GM18502 (cell line): Measurements from ENCODE around the gene AKR1C1.
"Not testable (repeated sequence)": the region's sequence is repeated elsewhere in the genome, so short reads cannot be mapped to it uniquely, and the experiment has no call there.

Experiments
- ATAC-seq: cut with Tn5 transposase; IDR thresholded peaks from one replicate; pipeline ENCODE4 v1.9.1; 2021; ENCODE audit warnings: mild to moderate bottlenecking; ENCODE audit not compliant: unreplicated experiment, poor library complexity

Gene AKR1C1

GRCh38 chr10:4947039-4947634 is 16.1 kb upstream of the AKR1C1 start:
- no peak for ATAC-seq

DNA sequence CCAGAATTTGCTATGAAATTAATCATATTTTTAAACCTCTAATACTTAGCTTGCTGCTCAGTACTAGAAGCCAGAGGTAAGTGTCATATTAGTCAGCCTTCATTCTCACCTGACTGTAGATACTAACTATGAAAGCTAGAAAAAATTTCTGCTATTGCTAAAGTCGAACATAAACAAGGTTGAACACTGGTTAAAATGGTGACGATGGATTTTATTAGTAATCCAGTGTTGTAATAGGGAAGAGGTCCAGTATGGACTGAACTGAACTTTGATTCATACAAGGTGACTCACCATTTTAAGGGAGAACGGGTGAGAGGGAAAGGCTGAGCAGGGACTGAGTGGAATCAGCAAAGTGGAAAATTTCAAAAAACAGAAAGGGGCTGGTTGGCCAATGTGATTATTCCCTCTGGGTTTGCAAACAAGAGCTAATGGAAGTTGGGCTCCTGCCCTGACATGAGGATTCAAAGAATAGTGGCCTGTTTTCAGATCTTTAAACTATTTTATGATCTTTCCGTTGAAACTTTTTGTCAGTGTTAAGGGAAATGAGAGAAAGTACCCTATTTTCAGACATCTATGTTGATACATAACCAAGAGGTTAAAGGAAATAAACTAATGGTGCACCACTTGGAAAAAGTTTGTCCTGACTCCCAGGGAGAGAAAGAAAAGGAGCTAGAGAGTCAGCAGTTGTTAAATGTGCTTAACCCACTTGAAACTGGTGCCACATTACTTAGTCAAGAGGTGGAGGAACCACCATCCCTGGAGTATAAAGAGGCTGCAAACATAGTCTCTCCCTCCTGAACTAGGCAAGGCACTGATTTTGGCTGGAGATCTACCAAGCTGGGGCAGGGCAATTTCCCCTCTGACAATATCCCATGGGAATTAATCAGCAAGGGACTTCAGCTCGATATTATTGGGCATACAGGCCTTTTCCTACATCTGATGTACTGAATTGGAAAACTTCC is 15.3 kb upstream of the AKR1C1 start:
- ATAC-seq, result no peak

- not testable (repeated sequence) for ATAC-seq
Measured at GRCh38 chr10:4951512-4952162, 11.6 kb upstream of the AKR1C1 start.

GRCh38 chr10:4953405-4953804 is 9.8 kb upstream of the AKR1C1 start:
- ATAC-seq, result no peak

- ATAC-seq, result not testable (repeated sequence)
Measured at GRCh38 chr10:4956088-4956487, 7.1 kb upstream of the AKR1C1 start.

DNA sequence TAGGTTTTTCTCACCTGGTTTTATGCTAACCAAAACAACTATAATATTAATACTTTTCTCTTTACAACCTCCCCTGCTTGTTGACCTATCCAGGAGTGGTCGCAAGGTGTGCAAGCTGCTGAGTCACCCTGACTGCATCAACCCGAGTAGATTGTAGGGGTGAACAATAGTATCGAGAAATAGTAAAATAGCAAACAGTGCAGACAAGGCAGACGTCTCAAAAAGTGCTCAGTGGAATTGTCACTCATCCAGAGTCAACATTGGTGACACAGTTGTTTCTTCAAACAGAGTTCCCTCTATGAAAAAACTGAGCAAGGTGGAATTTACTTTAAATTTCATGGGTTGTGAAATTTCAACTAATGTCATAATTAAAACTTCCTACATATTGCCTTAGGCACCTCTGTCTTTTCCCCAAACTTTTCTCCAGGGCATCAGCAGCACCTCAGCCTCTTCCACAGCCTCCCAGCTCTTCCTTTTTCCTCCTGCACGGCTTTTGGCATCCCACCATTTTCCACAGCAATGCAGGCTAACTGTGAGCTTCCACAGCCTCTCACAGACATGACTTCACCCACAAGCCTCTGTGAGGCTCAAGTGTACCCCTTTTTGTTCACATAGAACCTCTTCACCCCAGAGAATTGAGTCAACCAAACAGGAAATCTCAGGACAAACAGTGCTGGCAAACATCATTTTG is 6.1 kb upstream of the AKR1C1 start:
- not testable (repeated sequence) for ATAC-seq

- not testable (repeated sequence) for ATAC-seq
Measured at GRCh38 chr10:4961558-4961957, 1.7 kb upstream of the AKR1C1 start.

DNA sequence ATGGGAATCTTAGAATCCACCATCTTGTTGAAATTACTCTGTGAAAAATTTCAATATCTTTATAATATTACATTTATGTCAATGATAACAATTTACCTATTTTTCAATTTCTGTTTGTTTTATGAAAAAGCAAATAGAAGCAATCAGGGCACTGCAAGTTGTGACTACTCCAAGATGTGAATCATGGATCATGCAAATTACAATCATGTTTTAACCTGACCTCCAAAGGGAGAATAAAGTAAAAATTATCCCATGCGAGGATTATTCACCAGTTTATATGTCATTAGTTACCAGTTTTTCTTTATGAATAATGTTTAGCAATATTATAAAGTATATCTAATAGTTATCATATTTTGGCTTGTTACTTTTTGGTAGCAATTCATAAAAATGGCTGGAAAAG is 907 bp upstream of the AKR1C1 start:
- ATAC-seq, result not testable (repeated sequence)

GRCh38 chr10:4963815-4964154 is 570 bp downstream of the AKR1C1 start:
- not testable (repeated sequence) for ATAC-seq

GRCh38 chr10:4965763-4966162 is 2.5 kb downstream of the AKR1C1 start:
- ATAC-seq, result not testable (repeated sequence)

DNA sequence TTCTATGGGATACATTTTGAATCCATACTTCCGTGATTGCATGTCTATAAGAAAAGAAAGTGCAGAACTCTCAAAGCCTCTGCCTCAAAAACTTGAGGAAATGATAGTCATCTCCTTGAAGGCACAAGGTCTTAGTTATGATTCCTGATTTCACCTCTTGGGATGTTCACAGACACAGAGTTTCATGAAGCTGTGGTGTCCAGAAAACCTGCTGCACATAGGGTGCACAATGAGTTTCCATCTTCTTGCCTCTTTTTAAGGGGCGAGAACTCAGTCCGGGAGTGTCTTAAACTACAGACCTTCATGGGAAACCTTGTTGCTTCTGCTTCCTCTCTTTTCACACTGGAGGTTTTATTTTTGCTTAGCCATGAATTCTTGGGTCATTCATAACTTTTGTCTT is 4.0 kb downstream of the AKR1C1 start:
- ATAC-seq, result not testable (repeated sequence)

- not testable (repeated sequence) for ATAC-seq
Measured at GRCh38 chr10:4969289-4969688, 6.1 kb downstream of the AKR1C1 start.

GRCh38 chr10:4970362-4970761 is 7.1 kb downstream of the AKR1C1 start:
- ATAC-seq, result not testable (repeated sequence)

- ATAC-seq, result not testable (repeated sequence)
Measured at GRCh38 chr10:4972369-4973142, 9.3 kb downstream of the AKR1C1 start.

- ATAC-seq, result not testable (repeated sequence)
Measured at GRCh38 chr10:4973294-4973693, 10.1 kb downstream of the AKR1C1 start.

- not testable (repeated sequence) for ATAC-seq
Measured at GRCh38 chr10:4974400-4974799, 11.2 kb downstream of the AKR1C1 start.

GRCh38 chr10:4977025-4977424 is 13.8 kb downstream of the AKR1C1 start:
- no peak for ATAC-seq

- ATAC-seq, result no peak
Measured at GRCh38 chr10:4978870-4979269, 15.7 kb downstream of the AKR1C1 start.

GRCh38 chr10:4980793-4981192 is 17.6 kb downstream of the AKR1C1 start:
- no peak for ATAC-seq
